Measurements from ENCODE around the gene ETNPPL. TPM values are rescaled to one million over a fixed set of nuclear protein-coding genes. Genes with fewer than 3 reads are reported as not detected.

The ETNPPL gene
- total and polyA plus RNA-seq, 2 donors (not counting 3 experiments of a cell fraction or from before 2014, with no cell fraction given): not detected

DNA sequence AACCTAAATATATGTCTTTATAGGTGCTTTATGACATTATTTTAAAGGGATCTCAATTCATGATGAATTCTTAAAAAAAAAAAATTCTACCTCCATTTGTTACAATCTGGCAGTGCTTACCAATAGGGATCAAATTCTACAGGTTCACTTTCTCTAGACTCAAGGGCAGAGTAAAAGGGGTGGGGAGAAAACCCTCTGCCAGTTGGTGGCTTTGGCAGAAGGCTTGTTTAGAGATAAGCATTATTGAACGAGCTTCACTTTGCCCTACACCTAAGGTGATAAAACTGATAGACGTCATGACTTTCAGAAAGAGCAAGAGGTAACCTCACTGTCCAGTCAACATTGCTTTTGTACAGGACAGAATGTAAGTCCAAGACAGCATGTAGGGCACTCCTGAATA is 58.9 kb downstream of the ETNPPL start:
- Histone ChIP-seq H3K4me1 (ENCODE audit: control insufficient read depth, extremely low read depth, insufficient read depth, low read length) (no peaks in the 10 kb centered on the region), H3K27me3 (ENCODE audit: control insufficient read depth in 2 of 2, insufficient read depth in 2 of 2, low read length in 2 of 2) (peaks cover 0 to 4% of the 10 kb centered on the region in 2 experiments), H3K9me1 (replicated peaks; ENCODE audit: control insufficient read depth, extremely low read depth, insufficient read depth, low read length) (no peaks in the 10 kb centered on the region), H3K9me3 (replicated peaks; ENCODE audit: control insufficient read depth, insufficient read depth, low read length) (no peaks in the 10 kb centered on the region), H3K36me3 (ENCODE audit: control insufficient read depth in 2 of 2, extremely low read depth in 1 of 2, insufficient read depth in 2 of 2, low read length in 2 of 2) (no peaks in the 10 kb centered on the region), H3K4me2 (ENCODE audit: insufficient read depth, low read length) (no peak overlapping the region), H3K9ac (replicated peaks; ENCODE audit: extremely low read depth, insufficient read depth, low read length) (no peak overlapping the region), H3K79me2 (ENCODE audit: control insufficient read depth, insufficient read depth, low read length) (no peaks in the 10 kb centered on the region), H3K4me3 (replicated peaks in 1 of 3; ENCODE audit: insufficient read depth in 1 of 3, low read depth in 1 of 3, low read length in 3 of 3) (no peak overlapping the region), H2AFZ (ENCODE audit: low read depth, low read length) (no peak overlapping the region), H4K20me1 (replicated peaks; ENCODE audit: control insufficient read depth, extremely low read depth, insufficient read depth, low read length) (no peaks in the 10 kb centered on the region), H3K27ac (ENCODE audit: insufficient read depth, low read depth, low read length) (no peak overlapping the region)
- no peak for TF ChIP-seq POLR2A (IDR thresholded peaks at IDR 0.05; ENCODE audit: low read depth, low read length)
- TF ChIP-seq FOS (IDR thresholded peaks at IDR 0.05; ENCODE audit: borderline replicate concordance, insufficient read depth, low read length): no peak
- TF ChIP-seq, protein P1, sequence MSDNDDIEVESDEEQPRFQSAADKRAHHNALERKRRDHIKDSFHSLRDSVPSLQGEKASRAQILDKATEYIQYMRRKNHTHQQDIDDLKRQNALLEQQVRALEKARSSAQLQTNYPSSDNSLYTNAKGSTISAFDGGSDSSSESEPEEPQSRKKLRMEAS (IDR thresholded peaks at IDR 0.05; ENCODE audit: insufficient read depth, insufficient read length): no peak
- TF ChIP-seq MYC (IDR thresholded peaks at IDR 0.05; ENCODE audit: low read depth, low read length): no peak
- TF ChIP-seq EZH2 (IDR thresholded peaks at IDR 0.05; ENCODE audit: borderline replicate concordance, low read depth, low read length, severe bottlenecking): no peak
- no peak for TF ChIP-seq POLR2AphosphoS5 (IDR thresholded peaks at IDR 0.05; ENCODE audit: insufficient read depth, low read depth, low read length)
- TF ChIP-seq, protein P2, sequence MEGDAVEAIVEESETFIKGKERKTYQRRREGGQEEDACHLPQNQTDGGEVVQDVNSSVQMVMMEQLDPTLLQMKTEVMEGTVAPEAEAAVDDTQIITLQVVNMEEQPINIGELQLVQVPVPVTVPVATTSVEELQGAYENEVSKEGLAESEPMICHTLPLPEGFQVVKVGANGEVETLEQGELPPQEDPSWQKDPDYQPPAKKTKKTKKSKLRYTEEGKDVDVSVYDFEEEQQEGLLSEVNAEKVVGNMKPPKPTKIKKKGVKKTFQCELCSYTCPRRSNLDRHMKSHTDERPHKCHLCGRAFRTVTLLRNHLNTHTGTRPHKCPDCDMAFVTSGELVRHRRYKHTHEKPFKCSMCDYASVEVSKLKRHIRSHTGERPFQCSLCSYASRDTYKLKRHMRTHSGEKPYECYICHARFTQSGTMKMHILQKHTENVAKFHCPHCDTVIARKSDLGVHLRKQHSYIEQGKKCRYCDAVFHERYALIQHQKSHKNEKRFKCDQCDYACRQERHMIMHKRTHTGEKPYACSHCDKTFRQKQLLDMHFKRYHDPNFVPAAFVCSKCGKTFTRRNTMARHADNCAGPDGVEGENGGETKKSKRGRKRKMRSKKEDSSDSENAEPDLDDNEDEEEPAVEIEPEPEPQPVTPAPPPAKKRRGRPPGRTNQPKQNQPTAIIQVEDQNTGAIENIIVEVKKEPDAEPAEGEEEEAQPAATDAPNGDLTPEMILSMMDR (IDR thresholded peaks at IDR 0.05; ENCODE audit: extremely low read depth in 1 of 2, insufficient read depth in 1 of 2, low read depth in 1 of 2, low read length in 2 of 2): no peak
- no peak for TF ChIP-seq JUN (IDR thresholded peaks at IDR 0.05; ENCODE audit: borderline replicate concordance, insufficient read depth, insufficient read length, low read depth)
- TF ChIP-seq GATA2 (IDR thresholded peaks at IDR 0.05; ENCODE audit: insufficient read depth, insufficient read length, low read depth, low read length): no peak
- CTCF ChIA-PET: no interaction called here
- no peak for FAIRE-seq
- intact Hi-C loops (cut with micrococcal nuclease): no loop called here
- BruUV-seq (replicated peaks): no TSS peak
- DNase-seq (ENCODE audit: low read depth, low spot score): no peak
- dilution Hi-C loops (cut with MboI; ENCODE audit: extremely low pct_ligation_motif_present, low sequenced_read_pairs): no loop called here
- POLR2A ChIA-PET: no interaction called here

Measured in endothelial cell of umbilical vein (primary cell).